Measurements from ENCODE around the gene AIF1L.

The AIF1L gene

DNA sequence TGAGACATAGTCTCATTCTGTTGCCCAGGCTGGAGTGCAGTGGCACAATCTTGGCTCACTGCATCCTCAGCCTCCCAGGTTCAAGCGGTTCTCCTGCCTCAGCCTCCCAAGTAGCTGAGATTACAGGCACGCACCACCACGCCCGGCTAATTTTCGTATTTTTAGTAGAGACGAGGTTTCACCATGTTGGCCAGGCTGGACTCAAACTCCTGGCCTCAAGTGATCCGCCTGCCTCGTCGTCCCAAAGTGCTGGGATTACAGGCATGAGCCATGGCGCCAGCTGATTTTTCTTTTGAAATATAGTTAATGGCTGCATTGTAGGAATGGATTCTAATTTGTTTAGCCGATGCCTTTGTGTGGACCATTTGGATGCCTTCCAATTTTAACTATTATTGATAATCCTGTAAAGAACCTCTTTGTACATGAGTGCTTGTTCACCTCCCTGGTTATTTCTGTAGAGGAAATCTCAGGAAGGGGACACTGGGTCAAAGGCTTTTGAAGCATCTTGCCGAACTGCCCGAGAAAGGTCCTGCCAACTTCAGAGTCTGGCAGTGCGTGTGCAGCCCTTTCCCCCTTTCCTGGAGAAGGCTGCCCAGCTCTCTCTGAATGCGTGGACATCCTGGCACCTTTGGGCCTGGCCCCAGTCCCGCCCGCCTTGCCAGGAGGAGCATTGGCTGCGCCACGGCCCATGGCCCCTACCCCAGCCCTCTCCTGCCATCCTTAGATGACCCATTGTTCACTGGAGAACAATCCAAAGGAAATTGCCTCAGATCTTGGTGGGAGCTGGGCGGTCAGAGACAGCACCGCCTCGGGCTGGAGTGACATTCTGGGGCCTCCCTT is 20.2 kb downstream of the AIF1L start:
- Histone ChIP-seq H3K27me3 (replicated peaks; ENCODE audit: control insufficient read depth, insufficient read depth, low read length) (peaks cover 27% of the 10 kb centered on the region), H3K9ac (ENCODE audit: low read length) (no peak overlapping the region), H3K4me3 (ENCODE audit: low read length) (no peak overlapping the region), H3K36me3 (ENCODE audit: control insufficient read depth, insufficient read depth, low read length, severe bottlenecking) (no peaks in the 10 kb centered on the region), H3K4me1 (ENCODE audit: control insufficient read depth, insufficient read depth, low read length) (no peaks in the 10 kb centered on the region), H3K9me3 (ENCODE audit: control insufficient read depth, low read length) (no peaks in the 10 kb centered on the region)
- no peak for DNase-seq (ENCODE audit: low read depth)

DNA sequence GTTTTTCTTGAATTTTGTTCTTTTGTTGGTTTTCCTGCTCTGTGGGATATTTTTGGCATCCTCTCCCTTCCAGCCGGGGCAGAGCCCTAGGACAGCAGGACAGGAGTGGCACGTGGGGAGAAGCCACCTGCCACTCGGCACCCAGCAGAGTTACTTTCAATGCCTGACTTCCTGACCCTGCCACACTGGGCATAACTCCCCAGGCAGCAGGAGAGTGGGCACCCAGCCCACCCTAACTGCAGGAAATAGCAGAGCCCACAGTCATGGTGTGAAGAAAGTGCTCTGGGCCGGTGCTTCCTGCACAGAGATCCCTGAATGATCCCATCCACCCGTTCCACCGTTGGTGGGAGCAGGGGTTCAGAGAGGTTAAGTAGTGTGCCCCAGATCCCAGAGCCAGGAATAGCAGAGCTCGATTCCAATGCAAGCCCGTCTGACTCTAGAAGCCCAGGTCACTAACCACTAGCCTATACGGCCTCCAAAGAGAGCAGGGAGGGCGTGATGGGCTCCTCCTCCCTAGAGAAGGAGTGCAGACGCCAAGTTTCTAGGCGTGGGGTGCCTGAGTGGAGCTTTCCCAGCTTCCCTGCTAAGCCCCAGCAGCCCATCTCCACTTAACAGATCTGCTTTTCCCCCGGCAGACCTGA is 20.9 kb downstream of the AIF1L start:
- no peak overlapping the region for H3K4me3 ChIP-seq (ENCODE audit: low read length)
- H3K9ac ChIP-seq (ENCODE audit: low read length), result no peak overlapping the region
- no peaks in the 10 kb centered on the region for H3K36me3 ChIP-seq (ENCODE audit: control insufficient read depth, insufficient read depth, low read length, severe bottlenecking)
- DNase-seq (ENCODE audit: low read depth), result no peak
- H3K4me1 ChIP-seq (ENCODE audit: control insufficient read depth, insufficient read depth, low read length), result no peaks in the 10 kb centered on the region
- no peaks in the 10 kb centered on the region for H3K9me3 ChIP-seq (ENCODE audit: control insufficient read depth, low read length)
- H3K27me3 ChIP-seq (replicated peaks; ENCODE audit: control insufficient read depth, insufficient read depth, low read length), result peaks cover 22% of the 10 kb centered on the region

DNA sequence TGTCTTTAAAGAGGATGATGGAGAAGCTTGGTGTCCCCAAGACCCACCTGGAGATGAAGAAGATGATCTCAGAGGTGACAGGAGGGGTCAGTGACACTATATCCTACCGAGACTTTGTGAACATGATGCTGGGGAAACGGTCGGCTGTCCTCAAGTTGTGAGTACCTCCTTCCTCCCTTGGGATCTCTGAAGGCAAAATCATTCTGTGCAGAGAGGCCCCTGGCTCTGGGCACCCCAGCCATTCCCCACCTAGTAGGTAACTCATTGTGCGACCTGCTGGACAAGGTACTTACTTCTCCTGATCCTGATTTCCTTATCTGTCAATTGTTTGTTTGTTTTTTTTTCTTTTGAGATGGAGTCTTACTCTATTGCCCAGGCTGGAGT is 21.4 kb downstream of the AIF1L start:
- Histone ChIP-seq H3K27me3 (replicated peaks; ENCODE audit: control insufficient read depth, insufficient read depth, low read length) (peaks cover 17% of the 10 kb centered on the region), H3K9ac (ENCODE audit: low read length) (no peak overlapping the region), H3K36me3 (ENCODE audit: control insufficient read depth, insufficient read depth, low read length, severe bottlenecking) (no peaks in the 10 kb centered on the region), H3K9me3 (ENCODE audit: control insufficient read depth, low read length) (no peaks in the 10 kb centered on the region), H3K4me1 (ENCODE audit: control insufficient read depth, insufficient read depth, low read length) (no peaks in the 10 kb centered on the region), H3K4me3 (ENCODE audit: low read length) (no peak overlapping the region)
- DNase-seq (ENCODE audit: low read depth), result no peak

DNA sequence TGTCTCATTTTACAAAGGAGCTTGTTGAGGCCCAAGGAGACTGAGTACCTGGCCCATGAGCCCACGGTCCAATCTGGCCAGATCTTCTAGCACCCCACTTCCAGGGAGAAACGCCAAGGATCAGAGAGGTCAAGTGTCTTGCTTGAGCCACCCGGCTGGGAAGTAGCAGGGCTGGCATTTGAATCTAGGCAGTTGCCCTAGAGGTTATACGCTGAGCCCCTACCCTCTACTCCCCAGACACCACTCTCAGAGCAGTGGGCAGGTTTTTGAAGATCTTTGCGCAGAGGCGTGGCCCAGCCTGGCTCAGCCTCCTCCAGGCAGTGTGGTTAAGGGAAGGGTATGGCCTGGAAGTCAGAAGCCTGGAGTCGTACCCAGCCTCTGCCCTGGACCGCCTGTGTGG is 23.3 kb downstream of the AIF1L start:
- H3K9ac ChIP-seq (ENCODE audit: low read length), result no peak overlapping the region
- H3K27me3 ChIP-seq (replicated peaks; ENCODE audit: control insufficient read depth, insufficient read depth, low read length), result peaks cover 15% of the 10 kb centered on the region
- H3K9me3 ChIP-seq (ENCODE audit: control insufficient read depth, low read length), result no peaks in the 10 kb centered on the region
- H3K36me3 ChIP-seq (ENCODE audit: control insufficient read depth, insufficient read depth, low read length, severe bottlenecking), result no peaks in the 10 kb centered on the region
- no peak overlapping the region for H3K4me3 ChIP-seq (ENCODE audit: low read length)
- H3K4me1 ChIP-seq (ENCODE audit: control insufficient read depth, insufficient read depth, low read length), result peaks cover 1% of the 10 kb centered on the region
- no peak for DNase-seq (ENCODE audit: low read depth)

DNA sequence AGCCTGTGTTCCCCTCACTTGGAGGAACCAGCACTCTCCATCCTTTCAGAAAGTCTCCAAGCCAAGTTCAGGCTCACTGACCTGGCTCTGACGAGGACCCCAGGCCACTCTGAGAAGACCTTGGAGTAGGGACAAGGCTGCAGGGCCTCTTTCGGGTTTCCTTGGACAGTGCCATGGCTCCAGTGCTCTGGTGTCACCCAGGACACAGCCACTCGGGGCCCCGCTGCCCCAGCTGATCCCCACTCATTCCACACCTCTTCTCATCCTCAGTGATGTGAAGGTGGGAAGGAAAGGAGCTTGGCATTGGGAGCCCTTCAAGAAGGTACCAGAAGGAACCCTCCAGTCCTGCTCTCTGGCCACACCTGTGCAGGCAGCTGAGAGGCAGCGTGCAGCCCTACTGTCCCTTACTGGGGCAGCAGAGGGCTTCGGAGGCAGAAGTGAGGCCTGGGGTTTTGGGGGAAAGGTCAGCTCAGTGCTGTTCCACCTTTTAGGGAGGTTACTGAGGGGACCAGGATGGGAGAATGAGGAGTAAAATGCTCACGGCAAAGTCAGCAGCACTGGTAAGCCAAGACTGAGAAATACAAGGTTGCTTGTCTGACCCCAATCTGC is 24.4 kb downstream of the AIF1L start:
- no peak overlapping the region for H3K9ac ChIP-seq (ENCODE audit: low read length)
- no peak overlapping the region for H3K4me3 ChIP-seq (ENCODE audit: low read length)
- DNase-seq (ENCODE audit: low read depth), result no peak
- H3K27me3 ChIP-seq (replicated peaks; ENCODE audit: control insufficient read depth, insufficient read depth, low read length), result peaks cover 15% of the 10 kb centered on the region
- peaks cover 7% of the 10 kb centered on the region for H3K4me1 ChIP-seq (ENCODE audit: control insufficient read depth, insufficient read depth, low read length)
- no peaks in the 10 kb centered on the region for H3K36me3 ChIP-seq (ENCODE audit: control insufficient read depth, insufficient read depth, low read length, severe bottlenecking)
- no peaks in the 10 kb centered on the region for H3K9me3 ChIP-seq (ENCODE audit: control insufficient read depth, low read length)

DNA sequence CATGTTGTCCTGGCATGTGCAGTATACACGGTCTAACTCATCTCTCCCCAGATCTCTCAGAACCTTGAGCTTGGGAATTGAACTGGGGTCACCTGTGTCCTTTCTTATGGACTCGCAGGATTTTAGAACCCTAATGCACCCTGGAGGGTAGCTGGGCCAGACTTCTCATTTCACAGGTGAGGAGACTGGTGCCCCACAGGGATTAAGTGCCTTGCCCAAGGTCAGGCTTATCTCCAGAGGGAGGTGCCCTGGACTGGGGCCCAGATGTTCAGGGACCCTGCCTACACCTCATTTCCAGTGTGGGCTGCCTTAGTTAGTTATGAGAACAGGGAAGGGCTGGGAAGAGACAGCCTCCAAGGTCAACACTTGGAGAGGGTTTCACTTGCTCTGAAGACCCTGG is 25.0 kb downstream of the AIF1L start:
- no peak for DNase-seq (ENCODE audit: low read depth)
- no peaks in the 10 kb centered on the region for H3K9me3 ChIP-seq (ENCODE audit: control insufficient read depth, low read length)
- peaks cover 15% of the 10 kb centered on the region for H3K27me3 ChIP-seq (replicated peaks; ENCODE audit: control insufficient read depth, insufficient read depth, low read length)
- H3K9ac ChIP-seq (ENCODE audit: low read length), result no peak overlapping the region
- H3K36me3 ChIP-seq (ENCODE audit: control insufficient read depth, insufficient read depth, low read length, severe bottlenecking), result no peaks in the 10 kb centered on the region
- peaks cover 11% of the 10 kb centered on the region for H3K4me1 ChIP-seq (ENCODE audit: control insufficient read depth, insufficient read depth, low read length)
- H3K4me3 ChIP-seq (ENCODE audit: low read length), result no peak overlapping the region

DNA sequence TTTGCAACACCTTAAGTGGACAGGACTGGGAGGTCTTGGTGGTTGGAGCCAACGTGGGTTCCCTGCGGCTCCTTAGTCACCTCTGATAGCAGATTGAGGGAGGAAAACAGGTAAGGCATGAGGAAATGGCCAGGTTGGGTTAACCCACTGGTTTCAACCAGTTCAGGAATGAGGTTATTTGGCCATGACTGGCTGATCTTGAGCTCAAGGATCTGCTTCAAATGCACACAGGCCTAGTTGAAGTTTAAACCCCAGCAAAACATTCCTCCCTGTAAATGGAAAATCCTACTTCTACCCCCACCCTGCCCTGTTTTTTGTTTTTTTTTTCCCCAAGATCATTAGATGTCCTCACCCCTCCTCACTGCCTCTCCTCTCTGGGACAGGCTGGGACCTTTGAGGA is 25.8 kb downstream of the AIF1L start:
- peaks cover 17% of the 10 kb centered on the region for H3K4me1 ChIP-seq (ENCODE audit: control insufficient read depth, insufficient read depth, low read length)
- H3K9ac ChIP-seq (ENCODE audit: low read length), result no peak overlapping the region
- no peak for DNase-seq (ENCODE audit: low read depth)
- no peaks in the 10 kb centered on the region for H3K9me3 ChIP-seq (ENCODE audit: control insufficient read depth, low read length)
- no peak overlapping the region for H3K4me3 ChIP-seq (ENCODE audit: low read length)
- peaks cover 13% of the 10 kb centered on the region for H3K27me3 ChIP-seq (replicated peaks; ENCODE audit: control insufficient read depth, insufficient read depth, low read length)
- no peaks in the 10 kb centered on the region for H3K36me3 ChIP-seq (ENCODE audit: control insufficient read depth, insufficient read depth, low read length, severe bottlenecking)

DNA sequence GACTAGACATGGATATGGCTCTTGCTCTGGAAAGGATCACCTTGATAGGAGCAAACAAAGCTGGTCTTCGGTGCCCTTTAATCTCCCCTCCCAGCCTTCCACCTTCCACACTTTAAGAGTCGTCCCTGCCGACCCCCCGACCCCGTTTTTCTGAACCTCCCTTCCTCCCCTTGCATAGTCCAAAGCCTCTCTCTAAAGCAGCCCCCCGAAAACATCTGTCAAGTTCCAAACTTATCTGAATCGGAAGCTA is 28.6 kb downstream of the AIF1L start:
- H3K4me3 ChIP-seq (ENCODE audit: low read length), result peak overlapping the region; percentile 92
- peaks cover 27% of the 10 kb centered on the region for H3K36me3 ChIP-seq (ENCODE audit: control insufficient read depth, insufficient read depth, low read length, severe bottlenecking)
- DNase-seq (ENCODE audit: low read depth), result peak; percentile 22

DNA sequence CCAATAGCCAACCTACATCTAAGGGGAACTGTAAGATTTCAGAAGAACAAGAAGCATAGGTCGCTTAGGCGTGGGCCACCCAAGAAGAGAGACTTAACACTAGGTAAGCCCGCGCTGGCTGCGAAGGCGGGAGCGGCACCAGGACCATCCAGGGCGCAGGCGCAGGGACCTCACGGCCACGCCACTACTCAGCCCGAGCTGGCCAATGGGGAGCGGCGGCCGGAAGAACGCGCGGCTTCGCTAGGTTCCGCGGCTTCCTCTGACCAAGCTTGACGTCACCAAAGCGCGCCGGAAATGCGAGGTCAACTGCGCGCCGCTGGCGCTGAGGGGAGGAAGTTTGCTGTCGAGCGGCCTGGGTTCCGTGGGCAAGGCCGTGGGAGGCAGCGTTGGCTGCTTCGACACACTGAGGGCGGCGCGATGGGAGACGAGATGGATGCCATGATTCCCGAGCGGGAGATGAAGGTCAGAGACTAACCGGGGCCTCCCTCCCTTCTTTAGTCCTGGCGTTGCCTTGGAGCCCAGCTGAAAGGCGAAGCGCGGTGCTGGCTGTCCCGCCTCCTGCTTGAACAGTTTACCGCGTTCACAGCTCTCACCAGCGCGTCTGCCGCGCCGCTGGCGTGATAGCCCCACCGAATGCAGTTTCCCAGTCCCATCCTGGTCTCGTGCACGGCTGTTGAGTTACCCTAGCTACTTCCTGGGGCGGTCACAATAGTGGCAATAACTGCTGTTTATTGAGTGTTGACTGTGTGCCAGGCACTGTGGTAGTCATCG is 29.1 kb downstream of the AIF1L start, which contains the start of gene NUP214:
Gene NUP214, plus strand, starts transcription at position 299 of the 771 bp plus-strand sequence. Its CDS starts 119 bp downstream, at position 418.
- H3K36me3 ChIP-seq (ENCODE audit: control insufficient read depth, insufficient read depth, low read length, severe bottlenecking), result peaks cover 31% of the 10 kb centered on the region
- peaks cover 17% of the 10 kb centered on the region for H3K4me1 ChIP-seq (ENCODE audit: control insufficient read depth, insufficient read depth, low read length)

More for the DNA sequence above, 28.6 kb downstream of the AIF1L start:
- Histone ChIP-seq H3K9me3 (ENCODE audit: control insufficient read depth, low read length) (no peaks in the 10 kb centered on the region), H3K9ac (ENCODE audit: low read length) (peak overlapping the region; percentile 97), H3K27me3 (replicated peaks; ENCODE audit: control insufficient read depth, insufficient read depth, low read length) (peaks cover 6% of the 10 kb centered on the region), H3K4me1 (ENCODE audit: control insufficient read depth, insufficient read depth, low read length) (peaks cover 17% of the 10 kb centered on the region)

DNA sequence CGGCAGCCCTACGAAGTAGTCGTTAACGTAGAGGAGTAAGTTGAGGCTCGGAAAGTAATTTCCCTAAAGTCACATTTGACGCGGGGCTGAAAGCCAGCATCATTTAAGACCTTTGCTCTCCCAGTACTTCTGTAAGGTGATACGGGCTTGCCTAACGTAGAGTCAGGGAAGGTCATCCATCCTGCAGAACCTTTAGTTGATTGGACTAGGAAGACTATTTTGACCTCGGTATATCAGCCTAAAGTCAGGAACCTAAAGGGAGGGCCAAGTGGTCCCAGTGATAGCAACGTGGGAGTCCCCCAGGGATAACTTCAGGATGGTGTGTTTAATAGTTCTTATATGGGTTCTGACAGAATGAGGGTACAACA is 29.7 kb downstream of the AIF1L start:
- Histone ChIP-seq H3K4me1 (ENCODE audit: control insufficient read depth, insufficient read depth, low read length) (peaks cover 17% of the 10 kb centered on the region), H3K9ac (ENCODE audit: low read length) (peak overlapping the region; percentile 97), H3K27me3 (replicated peaks; ENCODE audit: control insufficient read depth, insufficient read depth, low read length) (no peaks in the 10 kb centered on the region), H3K9me3 (ENCODE audit: control insufficient read depth, low read length) (no peaks in the 10 kb centered on the region), H3K4me3 (ENCODE audit: low read length) (peak overlapping the region; percentile 92), H3K36me3 (ENCODE audit: control insufficient read depth, insufficient read depth, low read length, severe bottlenecking) (peaks cover 37% of the 10 kb centered on the region)
- DNase-seq (ENCODE audit: low read depth), result no peak

More for the DNA sequence above, 29.1 kb downstream of the AIF1L start, which contains the start of gene NUP214:
- Histone ChIP-seq H3K9me3 (ENCODE audit: control insufficient read depth, low read length) (no peaks in the 10 kb centered on the region), H3K27me3 (replicated peaks; ENCODE audit: control insufficient read depth, insufficient read depth, low read length) (peaks cover 4% of the 10 kb centered on the region), H3K4me3 (ENCODE audit: low read length) (peak within 1 kb of the TSS; percentile 92), H3K9ac (ENCODE audit: low read length) (peak within 1 kb of the TSS; percentile 97)
- DNase-seq (ENCODE audit: low read depth), result peak; percentile 99

DNA sequence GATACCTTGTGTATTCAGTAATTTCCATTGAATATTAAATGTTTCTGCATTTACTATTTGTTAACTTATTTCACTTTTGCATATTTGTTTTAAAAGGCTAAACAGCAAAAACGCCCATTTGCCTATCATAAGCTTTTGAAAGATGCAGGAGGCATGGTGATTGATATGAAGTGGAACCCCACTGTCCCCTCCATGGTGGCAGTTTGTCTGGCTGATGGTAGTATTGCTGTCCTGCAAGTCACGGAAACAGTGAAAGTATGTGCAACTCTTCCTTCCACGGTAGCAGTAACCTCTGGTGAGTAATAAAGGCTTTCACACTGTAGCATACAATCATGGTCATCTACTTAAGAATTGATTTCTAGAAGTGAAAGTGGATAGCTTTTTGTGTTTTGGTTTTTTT is 32.9 kb downstream of the AIF1L start:
- Histone ChIP-seq H3K4me1 (ENCODE audit: control insufficient read depth, insufficient read depth, low read length) (peaks cover 17% of the 10 kb centered on the region), H3K4me3 (ENCODE audit: low read length) (no peak overlapping the region), H3K27me3 (replicated peaks; ENCODE audit: control insufficient read depth, insufficient read depth, low read length) (no peaks in the 10 kb centered on the region), H3K9me3 (ENCODE audit: control insufficient read depth, low read length) (no peaks in the 10 kb centered on the region), H3K36me3 (ENCODE audit: control insufficient read depth, insufficient read depth, low read length, severe bottlenecking) (peaks cover 67% of the 10 kb centered on the region), H3K9ac (ENCODE audit: low read length) (no peak overlapping the region)
- no peak for DNase-seq (ENCODE audit: low read depth)

Data from adipocyte (in vitro differentiated cells).